Lung (tissue), 12 donors: ENCODE results near the gene IDH3A. TPM values are rescaled to one million over a fixed set of nuclear protein-coding genes. Genes with fewer than 3 reads are reported as not detected.
"Not testable (repeated sequence)": the region's sequence is repeated elsewhere in the genome, so short reads cannot be mapped to it uniquely, and the experiment has no call there.

Source experiments
- ATAC-seq: fragments of 200-7000 bp; cut with Tn5 transposase; one replicate; pipeline ENCODE4 v1.9.1; 2020; ENCODE audit warnings: moderate number of reproducible peaks; ENCODE audit not compliant: insufficient read depth, low FRiP score
- DNase-seq, 3 donors: peaks; one replicate each; pipeline ENCODE4 v3.0.0-alpha.2; 2013 to 2017
- H3K27ac ChIP-seq, 2 donors: one replicate each; pipeline ENCODE4 v1.5.1; 2013; ENCODE audit warnings: mild to moderate bottlenecking in 2 of 2, moderate library complexity in 2 of 2, control low read depth in 1 of 2, inconsistent platforms in 1 of 2, low read depth in 1 of 2, low read length in 1 of 2
- H3K27me3 ChIP-seq, 3 donors: one replicate each; pipeline ENCODE4 v1.5.1; 2013; ENCODE audit warnings: low read length in 2 of 3; ENCODE audit not compliant: control insufficient read depth in 3 of 3, insufficient read depth in 3 of 3
- H3K36me3 ChIP-seq, 4 donors: one replicate each; pipeline ENCODE4 v1.5.1; 2013; ENCODE audit warnings: low read length in 4 of 4, mild to moderate bottlenecking in 1 of 4, moderate library complexity in 1 of 4; ENCODE audit not compliant: control insufficient read depth in 4 of 4, insufficient read depth in 4 of 4
- H3K4me1 ChIP-seq, 5 donors: one replicate each; pipeline ENCODE4 v1.5.1; 2013; ENCODE audit warnings: low read length in 5 of 5, mild to moderate bottlenecking in 2 of 5, moderate library complexity in 1 of 5; ENCODE audit not compliant: control insufficient read depth in 5 of 5, insufficient read depth in 5 of 5
- H3K4me3 ChIP-seq: one replicate; pipeline ENCODE4 v1.5.1; 2013; ENCODE audit warnings: mild to moderate bottlenecking, control low read depth, moderate library complexity
- H3K9ac ChIP-seq, 2 donors: one replicate each; pipeline ENCODE4 v1.5.1; 2013; ENCODE audit warnings: low read length in 2 of 2, control low read depth in 1 of 2; ENCODE audit not compliant: insufficient read depth in 1 of 2
- H3K9me3 ChIP-seq, 4 donors: one replicate each; pipeline ENCODE4 v1.5.1; 2013; ENCODE audit warnings: low read length in 3 of 4, mild to moderate bottlenecking in 1 of 4, moderate library complexity in 1 of 4; ENCODE audit not compliant: control insufficient read depth in 4 of 4, insufficient read depth in 3 of 4
- CTCF ChIP-seq: IDR thresholded peaks from 2 replicates; pipeline ENCODE4 v1.5.1; 2012; ENCODE audit warnings: mild to moderate bottlenecking; ENCODE audit errors: control extremely low read depth, extremely low read depth
- WGBS, 2 donors: extraction: QIAGEN DNeasy Blood & Tissue Kit; methylation state at CpG; one replicate each; pipeline ENCODE4 v1.1.7; 2013; 5-methylcytosine and 5-hydroxymethylcytosine counted together
- polyA plus RNA-seq, 2 donors: library from polyadenylated mRNA; stranded (reverse); fragments of 200-250 nt; gene quantifications; one replicate each; pipeline ENCODE4 v1.2.1, GENCODE V29; 2013
- total RNA-seq, 2 donors: library from RNA; depleted of rRNA in 1 of 2; stranded (reverse); fragments of >200 nt in 1 of 2; gene quantifications; one replicate each; pipeline ENCODE4 v1.2.1, GENCODE V29; 2014 to 2021
- donor health status: control.
- donor health status: control.
- donor health status: Bipolar disorder and iron deficiency.
- donor health status: healthy.
- donor health status: DM: yes; HTN: yes; CAD: no.

The IDH3A gene
- total and polyA plus RNA-seq, 4 donors, result 28.6 to 83.2 (median 45.5) TPM

- 15% methylated on average over 20 of the region's 20 CpGs for WGBS, 2 donors
- Histone ChIP-seq H3K9ac (peak overlapping the region in 1 of 2 donors; percentile 75), H3K27ac (peak overlapping the region; percentile 89 to 95), H3K36me3 (peaks cover 0 to 2% (median 0%) of the 10 kb centered on the region in 4 donors), H3K27me3 (no peaks in the 10 kb centered on the region), H3K4me3 (peak overlapping the region; percentile 69), H3K9me3 (no peaks in the 10 kb centered on the region), H3K4me1 (peaks cover 0 to 15% (median 7%) of the 10 kb centered on the region in 5 donors)
- no peak for TF ChIP-seq CTCF
- DNase-seq (peak; percentile 40 to 67 (median 58)), ATAC-seq (peak; percentile 30)
These were observed 916 bp downstream of the IDH3A start for GRCh38 chr15:78149805-78150751.

GRCh38 chr15:78151075-78151474 lies 1.9 kb downstream of the IDH3A start:
- not testable (repeated sequence) for H3K9me3 ChIP-seq, H3K4me3 ChIP-seq, DNase-seq, ATAC-seq, H3K27me3 ChIP-seq, H3K36me3 ChIP-seq, H3K9ac ChIP-seq
- WGBS, 2 donors, result 92 to 93% methylated on average over 8 of the region's 8 CpGs
- Histone ChIP-seq H3K4me1 (peaks cover 0 to 22% (median 10%) of the 10 kb centered on the region in 5 donors), H3K27ac (peak overlapping the region in 1 of 2 donors; percentile 17)

GRCh38 chr15:78154955-78155354 lies 5.8 kb downstream of the IDH3A start:
- peaks cover 0 to 29% (median 6%) of the 10 kb centered on the region in 4 donors for H3K36me3 ChIP-seq
- DNase-seq, result no peak
- no peaks in the 10 kb centered on the region for H3K27me3 ChIP-seq
- ATAC-seq, result no peak
- H3K4me1 ChIP-seq, result peaks cover 4 to 15% (median 8%) of the 10 kb centered on the region in 5 donors
- no peak overlapping the region for H3K27ac ChIP-seq
- H3K4me3 ChIP-seq, result no peak overlapping the region
- WGBS, 2 donors, result 75 to 85% methylated on average over 3 of the region's 3 CpGs
- no peak for TF ChIP-seq CTCF
- H3K9ac ChIP-seq, result peak overlapping the region in 1 of 2 donors; percentile 11
- no peaks in the 10 kb centered on the region for H3K9me3 ChIP-seq

GRCh38 chr15:78155355-78155939 lies 6.3 kb downstream of the IDH3A start:
- no peak overlapping the region for H3K4me3 ChIP-seq
- 68 to 78% methylated on average over 4 of the region's 4 CpGs for WGBS, 2 donors
- H3K9ac ChIP-seq, result no peak overlapping the region
- no peak for ATAC-seq
- no peaks in the 10 kb centered on the region for H3K27me3 ChIP-seq
- no peak for TF ChIP-seq CTCF
- peaks cover 0 to 29% (median 7%) of the 10 kb centered on the region in 4 donors for H3K36me3 ChIP-seq
- H3K4me1 ChIP-seq, result peaks cover 4 to 15% (median 5%) of the 10 kb centered on the region in 5 donors
- peak in 2 of 3 donors; percentile 50 to 69 for DNase-seq
- no peaks in the 10 kb centered on the region for H3K9me3 ChIP-seq
- no peak overlapping the region for H3K27ac ChIP-seq
